ENCODE results near the gene SLC2A13. TPM values are rescaled to one million over a fixed set of nuclear protein-coding genes. Genes with fewer than 3 reads are reported as not detected.

SLC2A13 gene
- total and polyA plus RNA-seq, 4 experiments from 2014 or later = 2.3 to 6.1 (median 4.2) TPM

DNA sequence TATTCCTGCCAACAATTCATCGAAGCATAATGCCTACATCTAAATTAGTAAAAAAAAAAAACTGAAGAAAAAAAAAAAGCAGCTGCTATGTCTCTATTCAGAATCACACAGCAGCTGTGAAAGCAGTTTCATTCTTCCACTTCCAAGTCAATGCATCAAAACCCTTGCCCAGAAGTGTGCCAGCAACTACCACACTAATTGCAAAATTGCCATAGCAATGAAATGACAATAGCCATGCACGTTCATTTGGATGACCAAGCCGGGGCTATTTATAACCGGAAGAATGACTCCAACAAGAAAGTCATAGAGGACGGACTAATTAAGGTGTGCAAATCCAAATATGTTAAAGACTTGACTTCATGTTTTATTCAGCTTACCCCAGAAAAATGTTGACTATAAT lies 42.5 kb downstream of the SLC2A13 start:
- ChIA-PET CTCF (ENCODE audit: partially characterized antibody) (no interaction called here), POLR2A (ENCODE audit: partially characterized antibody) (no interaction called here)
- Mint-ChIP-seq H3K36me3 (no peaks in the 10 kb centered on the region), H3K27ac (no peak overlapping the region), H3K4me1 (peaks cover 0 to 1% (median 0%) of the 10 kb centered on the region in 4 donors), H3K4me3 (no peak overlapping the region), H3K9me3 (peaks cover 0 to 4% (median 0%) of the 10 kb centered on the region in 8 donors), H3K27me3 (peaks cover 0 to 1% of the 10 kb centered on the region in 2 donors)
- H3K36me3 ChIP-seq (ENCODE audit: insufficient read depth, low read length) = no peaks in the 10 kb centered on the region
- H3K27ac ChIP-seq (ENCODE audit: low read depth, low read length) = no peak overlapping the region
- H3K9me3 ChIP-seq (ENCODE audit: control insufficient read depth in 1 of 2, low read length in 2 of 2) = no peaks in the 10 kb centered on the region
- no peak overlapping the region for H3K4me3 ChIP-seq (ENCODE audit: low read length in 2 of 2)
- H3K27me3 ChIP-seq (ENCODE audit: insufficient read depth, low read length) = no peaks in the 10 kb centered on the region
- intact Hi-C loops (cut with micrococcal nuclease) = no loop called here
- no peak for DNase-seq
- no peaks in the 10 kb centered on the region for H3K4me1 ChIP-seq (ENCODE audit: insufficient read depth, low read length)

DNA sequence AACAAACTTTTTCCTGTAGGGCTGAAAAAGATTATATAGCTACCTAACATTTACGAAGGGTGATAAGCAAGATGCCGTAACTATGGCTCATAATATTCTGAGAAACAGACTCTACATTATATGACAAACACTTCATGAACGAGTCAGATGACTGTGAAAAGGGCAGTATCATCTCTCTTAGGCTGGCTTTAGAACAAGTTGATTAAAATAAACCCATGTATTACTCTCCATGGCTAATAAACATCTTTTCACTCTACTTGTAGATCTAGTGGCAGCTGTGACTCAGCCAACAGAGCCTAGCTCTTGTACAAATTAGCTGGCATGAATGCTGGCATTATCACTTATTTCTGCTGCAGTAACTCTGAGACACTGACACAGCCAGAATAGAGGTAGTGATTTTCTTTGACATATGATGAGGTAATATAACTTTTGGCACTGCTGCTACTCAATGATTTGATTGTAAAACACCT lies 47.1 kb downstream of the SLC2A13 start:
- H3K27me3 Mint-ChIP-seq = peaks cover 0 to 1% of the 10 kb centered on the region in 2 donors

DNA sequence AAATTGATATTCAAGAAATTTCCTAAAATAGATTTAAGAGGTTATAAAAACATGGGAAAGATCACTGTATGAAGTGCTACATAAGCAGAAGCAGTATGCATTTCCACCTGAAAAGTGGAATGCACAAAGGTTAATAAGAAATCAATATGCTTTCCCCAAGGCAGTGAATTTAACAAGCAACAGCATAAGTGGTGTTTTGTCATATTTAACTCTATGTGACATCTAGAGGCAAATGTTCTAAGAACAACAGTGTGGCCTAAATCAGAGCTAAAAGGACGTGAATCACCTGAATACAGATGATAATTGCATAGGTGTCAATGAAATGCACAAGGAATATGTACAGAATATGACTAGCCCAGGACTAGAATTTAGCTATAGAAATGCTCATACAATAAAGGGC lies 49.5 kb downstream of the SLC2A13 start:
- Mint-ChIP-seq H3K4me3 (no peak overlapping the region), H3K9me3 (peaks cover 0 to 4% (median 0%) of the 10 kb centered on the region in 8 donors), H3K27ac (no peak overlapping the region), H3K36me3 (no peaks in the 10 kb centered on the region), H3K27me3 (no peaks in the 10 kb centered on the region), H3K4me1 (peaks cover 0 to 1% (median 0%) of the 10 kb centered on the region in 4 donors)
- no peaks in the 10 kb centered on the region for H3K9me3 ChIP-seq (ENCODE audit: control insufficient read depth in 1 of 2, low read length in 2 of 2)
- ChIA-PET CTCF (ENCODE audit: partially characterized antibody) (no interaction called here), POLR2A (ENCODE audit: partially characterized antibody) (no interaction called here)
- no peaks in the 10 kb centered on the region for H3K4me1 ChIP-seq (ENCODE audit: insufficient read depth, low read length)
- intact Hi-C loops (cut with micrococcal nuclease) = no loop called here
- DNase-seq = no peak
- no peaks in the 10 kb centered on the region for H3K36me3 ChIP-seq (ENCODE audit: insufficient read depth, low read length)
- no peaks in the 10 kb centered on the region for H3K27me3 ChIP-seq (ENCODE audit: insufficient read depth, low read length)
- H3K4me3 ChIP-seq (ENCODE audit: low read length in 2 of 2) = no peak overlapping the region
- no peak overlapping the region for H3K27ac ChIP-seq (ENCODE audit: low read depth, low read length)

More for the DNA sequence above, 47.1 kb downstream of the SLC2A13 start:
- peaks cover 0 to 1% (median 0%) of the 10 kb centered on the region in 4 donors for H3K4me1 Mint-ChIP-seq
- POLR2A ChIA-PET (ENCODE audit: partially characterized antibody) = no interaction called here
- no peak overlapping the region for H3K27ac Mint-ChIP-seq
- CTCF ChIA-PET (ENCODE audit: partially characterized antibody) = interaction anchor here (1.0 to 1.1 kb wide), 2 partner anchors 10 to 48 kb away, joined by 3 read pairs; no protein-coding TSS in a partner anchor
- Histone ChIP-seq H3K27ac (ENCODE audit: low read depth, low read length) (no peak overlapping the region), H3K27me3 (ENCODE audit: insufficient read depth, low read length) (no peaks in the 10 kb centered on the region), H3K4me1 (ENCODE audit: insufficient read depth, low read length) (no peaks in the 10 kb centered on the region), H3K9me3 (ENCODE audit: control insufficient read depth in 1 of 2, low read length in 2 of 2) (no peaks in the 10 kb centered on the region), H3K36me3 (ENCODE audit: insufficient read depth, low read length) (no peaks in the 10 kb centered on the region), H3K4me3 (ENCODE audit: low read length in 2 of 2) (no peak overlapping the region)
- no peak for DNase-seq
- intact Hi-C loops (cut with micrococcal nuclease) = no loop called here
- H3K36me3 Mint-ChIP-seq = no peaks in the 10 kb centered on the region
- H3K4me3 Mint-ChIP-seq = no peak overlapping the region
- peaks cover 0 to 4% (median 0%) of the 10 kb centered on the region in 8 donors for H3K9me3 Mint-ChIP-seq

DNA sequence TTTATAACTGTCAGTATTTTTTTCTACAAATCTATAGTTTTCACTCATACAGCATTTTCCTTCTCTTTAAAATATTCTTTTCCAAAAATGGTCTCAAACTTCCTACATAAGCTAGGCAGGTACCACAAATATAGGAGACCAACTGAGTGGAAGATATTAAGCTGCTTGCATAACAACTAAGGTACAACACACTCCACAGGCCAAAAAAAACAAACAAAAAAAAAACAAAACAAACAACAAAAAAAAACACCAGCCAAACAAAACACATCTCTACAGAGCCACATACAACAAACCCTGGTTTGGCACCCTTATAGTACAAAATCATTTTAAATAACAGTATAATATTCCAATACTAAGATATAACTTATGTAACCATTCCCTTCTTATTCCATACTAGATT lies 50.1 kb downstream of the SLC2A13 start:
- no peak for DNase-seq
- Histone ChIP-seq H3K4me3 (ENCODE audit: low read length in 2 of 2) (no peak overlapping the region), H3K4me1 (ENCODE audit: insufficient read depth, low read length) (no peaks in the 10 kb centered on the region), H3K27ac (ENCODE audit: low read depth, low read length) (no peak overlapping the region), H3K9me3 (ENCODE audit: control insufficient read depth in 1 of 2, low read length in 2 of 2) (no peaks in the 10 kb centered on the region), H3K36me3 (ENCODE audit: insufficient read depth, low read length) (no peaks in the 10 kb centered on the region), H3K27me3 (ENCODE audit: insufficient read depth, low read length) (no peaks in the 10 kb centered on the region)
- H3K27ac Mint-ChIP-seq = no peak overlapping the region
- ChIA-PET CTCF (ENCODE audit: partially characterized antibody) (interaction anchor here (1.2 kb wide), 1 partner anchor 45 kb away, joined by 3 read pairs; no protein-coding TSS in a partner anchor), POLR2A (ENCODE audit: partially characterized antibody) (no interaction called here)
- peaks cover 0 to 1% (median 0%) of the 10 kb centered on the region in 4 donors for H3K4me1 Mint-ChIP-seq
- peaks cover 0 to 4% (median 0%) of the 10 kb centered on the region in 8 donors for H3K9me3 Mint-ChIP-seq
- intact Hi-C loops (cut with micrococcal nuclease) = no loop called here
- no peaks in the 10 kb centered on the region for H3K27me3 Mint-ChIP-seq
- no peaks in the 10 kb centered on the region for H3K36me3 Mint-ChIP-seq
- no peak overlapping the region for H3K4me3 Mint-ChIP-seq

DNA sequence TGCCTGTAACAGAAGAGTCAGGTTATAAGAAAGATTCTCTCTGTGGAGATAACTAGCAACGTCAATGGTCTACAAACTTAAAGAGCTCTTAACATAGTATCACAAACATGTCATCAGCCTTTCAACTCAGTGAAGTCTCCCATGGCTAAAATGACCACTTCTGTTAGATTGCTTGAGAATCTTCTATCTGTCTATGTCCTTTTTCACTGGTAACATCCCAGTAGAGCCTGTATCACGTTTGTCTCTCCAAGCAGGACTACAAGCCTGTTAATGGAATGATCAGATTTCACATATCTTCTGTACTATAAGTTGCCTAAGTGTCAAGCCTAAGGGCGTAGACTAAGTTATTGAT lies 50.7 kb downstream of the SLC2A13 start:
- no peak for DNase-seq
- Histone ChIP-seq H3K4me1 (ENCODE audit: insufficient read depth, low read length) (no peaks in the 10 kb centered on the region), H3K27ac (ENCODE audit: low read depth, low read length) (no peak overlapping the region), H3K9me3 (ENCODE audit: control insufficient read depth in 1 of 2, low read length in 2 of 2) (no peaks in the 10 kb centered on the region), H3K27me3 (ENCODE audit: insufficient read depth, low read length) (no peaks in the 10 kb centered on the region), H3K36me3 (ENCODE audit: insufficient read depth, low read length) (no peaks in the 10 kb centered on the region), H3K4me3 (ENCODE audit: low read length in 2 of 2) (no peak overlapping the region)
- Mint-ChIP-seq H3K4me3 (no peak overlapping the region), H3K4me1 (peaks cover 0 to 1% (median 0%) of the 10 kb centered on the region in 4 donors), H3K27me3 (no peaks in the 10 kb centered on the region), H3K9me3 (peaks cover 0 to 4% (median 0%) of the 10 kb centered on the region in 8 donors), H3K36me3 (no peaks in the 10 kb centered on the region), H3K27ac (no peak overlapping the region)
- CTCF ChIA-PET (ENCODE audit: partially characterized antibody) = interaction anchor here (1.2 kb wide), 1 partner anchor 44 kb away, joined by 3 read pairs; no protein-coding TSS in a partner anchor
- intact Hi-C loops (cut with micrococcal nuclease) = no loop called here
- POLR2A ChIA-PET (ENCODE audit: partially characterized antibody) = no interaction called here

DNA sequence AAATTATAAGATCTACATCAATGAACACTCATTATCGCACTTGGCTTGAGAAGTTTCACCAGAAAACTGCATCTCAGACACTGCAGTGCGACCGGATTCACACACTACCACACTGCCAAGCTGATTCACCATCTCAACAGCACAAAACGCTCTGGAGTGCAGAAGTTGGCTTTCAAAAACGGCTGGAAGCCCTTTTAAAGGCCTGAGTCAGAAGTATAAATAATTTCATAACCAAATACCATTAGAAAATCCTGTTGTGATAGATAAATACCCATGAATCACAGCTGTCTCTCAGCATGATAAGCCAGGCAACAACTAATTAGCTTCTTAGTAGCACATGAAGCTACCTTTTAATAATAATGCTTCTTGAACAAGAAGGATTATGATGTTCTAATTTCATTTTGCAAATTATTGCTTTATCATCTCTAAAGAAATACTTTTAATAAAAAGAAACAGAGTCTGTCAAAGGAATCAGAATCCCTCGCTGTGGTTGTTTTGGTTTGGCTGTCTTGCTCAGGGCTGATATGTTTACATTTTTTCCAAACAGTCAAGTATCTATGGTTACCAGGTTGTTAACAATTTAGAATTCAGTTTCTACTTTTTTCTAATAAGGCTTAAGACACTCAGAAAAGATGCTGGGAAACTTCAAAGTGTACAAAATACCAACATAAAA lies 51.2 kb downstream of the SLC2A13 start:
- intact Hi-C loops (cut with micrococcal nuclease) = no loop called here
- H3K4me1 Mint-ChIP-seq = peaks cover 0 to 1% (median 0%) of the 10 kb centered on the region in 4 donors
- H3K27me3 ChIP-seq (ENCODE audit: insufficient read depth, low read length) = no peaks in the 10 kb centered on the region
- H3K4me1 ChIP-seq (ENCODE audit: insufficient read depth, low read length) = no peaks in the 10 kb centered on the region
- H3K4me3 Mint-ChIP-seq = no peak overlapping the region
- no peak overlapping the region for H3K4me3 ChIP-seq (ENCODE audit: low read length in 2 of 2)
- no peaks in the 10 kb centered on the region for H3K9me3 ChIP-seq (ENCODE audit: control insufficient read depth in 1 of 2, low read length in 2 of 2)
- no peaks in the 10 kb centered on the region for H3K36me3 Mint-ChIP-seq
- no peak for DNase-seq
- H3K27ac Mint-ChIP-seq = no peak overlapping the region
- ChIA-PET POLR2A (ENCODE audit: partially characterized antibody) (no interaction called here), CTCF (ENCODE audit: partially characterized antibody) (interaction anchor here (0.7 to 1.2 kb wide), 2 partner anchors 44 to 53 kb away, joined by 3 read pairs; no protein-coding TSS in a partner anchor)
- H3K27me3 Mint-ChIP-seq = no peaks in the 10 kb centered on the region
- no peak overlapping the region for H3K27ac ChIP-seq (ENCODE audit: low read depth, low read length)
- H3K36me3 ChIP-seq (ENCODE audit: insufficient read depth, low read length) = no peaks in the 10 kb centered on the region
- H3K9me3 Mint-ChIP-seq = peaks cover 0 to 1% (median 0%) of the 10 kb centered on the region in 8 donors

DNA sequence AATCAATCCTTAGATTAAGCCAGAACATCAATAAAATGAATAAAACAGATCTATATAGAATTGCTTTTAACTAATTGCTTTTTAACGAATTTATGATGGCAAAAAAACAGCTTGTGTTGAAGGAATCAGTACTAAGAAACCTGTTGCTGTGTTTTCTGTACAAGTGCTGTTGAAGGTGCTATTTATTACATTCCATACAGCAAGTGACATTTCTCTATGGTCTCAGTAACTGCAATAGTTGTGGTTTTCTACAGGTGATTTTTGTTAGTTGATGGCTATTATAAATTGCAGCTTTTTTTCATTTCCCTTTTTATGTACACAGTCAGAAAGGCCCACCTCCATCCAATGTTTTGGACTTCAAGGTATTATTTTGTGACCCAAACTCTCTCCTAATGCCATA lies 56.6 kb downstream of the SLC2A13 start:
- H3K9me3 Mint-ChIP-seq = no peaks in the 10 kb centered on the region
- H3K4me3 Mint-ChIP-seq = no peak overlapping the region
- Histone ChIP-seq H3K27ac (ENCODE audit: low read depth, low read length) (no peak overlapping the region), H3K4me3 (ENCODE audit: low read length in 2 of 2) (no peak overlapping the region), H3K4me1 (ENCODE audit: insufficient read depth, low read length) (no peaks in the 10 kb centered on the region), H3K27me3 (ENCODE audit: insufficient read depth, low read length) (no peaks in the 10 kb centered on the region), H3K9me3 (ENCODE audit: control insufficient read depth in 1 of 2, low read length in 2 of 2) (no peaks in the 10 kb centered on the region), H3K36me3 (ENCODE audit: insufficient read depth, low read length) (no peaks in the 10 kb centered on the region)
- H3K27me3 Mint-ChIP-seq = no peaks in the 10 kb centered on the region
- H3K27ac Mint-ChIP-seq = no peak overlapping the region
- no peaks in the 10 kb centered on the region for H3K4me1 Mint-ChIP-seq
- ChIA-PET POLR2A (ENCODE audit: partially characterized antibody) (no interaction called here), CTCF (ENCODE audit: partially characterized antibody) (no interaction called here)
- intact Hi-C loops (cut with micrococcal nuclease) = no loop called here
- no peaks in the 10 kb centered on the region for H3K36me3 Mint-ChIP-seq
- DNase-seq = no peak
